DMS153 (cell line): ENCODE measurements around the gene TNIK.
A peak's percentile ranks its signal among the peaks of the same experiment; 100 is the strongest.
"Not testable (repeated sequence)": the region's sequence is repeated elsewhere in the genome, so short reads cannot be mapped to it uniquely, and the experiment has no call there.

Experiments used
- DNase-seq: peaks from one replicate; lab custom pipeline; 2025; lab: John Stamatoyannopoulos, UW

TNIK gene

GRCh38 chr3:171469376-171469775, 9.2 kb upstream of the TNIK start:
- no peak for DNase-seq

GRCh38 chr3:171468296-171468906, 8.2 kb upstream of the TNIK start:
- DNase-seq = no peak

- no peak for DNase-seq
These were observed 5.6 kb upstream of the TNIK start for GRCh38 chr3:171465763-171466162.

- no peak for DNase-seq
These were observed 4.3 kb upstream of the TNIK start for GRCh38 chr3:171464462-171464861.

GRCh38 chr3:171462224-171462623, 2.0 kb upstream of the TNIK start:
- DNase-seq = no peak

GRCh38 chr3:171461525-171461917, 1.3 kb upstream of the TNIK start:
- DNase-seq = no peak

GRCh38 chr3:171460725-171461524, 720 bp upstream of the TNIK start:
- DNase-seq = peak; percentile 62

- DNase-seq = no peak
These were observed 866 bp downstream of the TNIK start for GRCh38 chr3:171459137-171459941.

GRCh38 chr3:171458864-171459136, 1.4 kb downstream of the TNIK start:
- DNase-seq = no peak

- no peak for DNase-seq
These were observed 1.9 kb downstream of the TNIK start for GRCh38 chr3:171458071-171458863.

GRCh38 chr3:171457607-171458061, 2.6 kb downstream of the TNIK start:
- no peak for DNase-seq

- no peak for DNase-seq
These were observed 3.2 kb downstream of the TNIK start for GRCh38 chr3:171456765-171457606.

GRCh38 chr3:171455603-171456550, 4.3 kb downstream of the TNIK start:
- DNase-seq = no peak

GRCh38 chr3:171454041-171454440, 6.2 kb downstream of the TNIK start:
- DNase-seq = no peak

GRCh38 chr3:171453180-171453886, 6.9 kb downstream of the TNIK start:
- DNase-seq = no peak

- DNase-seq = no peak
These were observed 7.9 kb downstream of the TNIK start for GRCh38 chr3:171452328-171452727.

- no peak for DNase-seq
These were observed 8.3 kb downstream of the TNIK start for GRCh38 chr3:171451915-171452314.

- DNase-seq = not testable (repeated sequence)
These were observed 12.7 kb downstream of the TNIK start for GRCh38 chr3:171447579-171447891.

GRCh38 chr3:171446801-171447578, 13.2 kb downstream of the TNIK start:
- DNase-seq = no peak
